ENCODE results near the gene PCF11. TPM values are rescaled to one million over a fixed set of nuclear protein-coding genes. Genes with fewer than 3 reads are reported as not detected.

Gene PCF11, protein sequence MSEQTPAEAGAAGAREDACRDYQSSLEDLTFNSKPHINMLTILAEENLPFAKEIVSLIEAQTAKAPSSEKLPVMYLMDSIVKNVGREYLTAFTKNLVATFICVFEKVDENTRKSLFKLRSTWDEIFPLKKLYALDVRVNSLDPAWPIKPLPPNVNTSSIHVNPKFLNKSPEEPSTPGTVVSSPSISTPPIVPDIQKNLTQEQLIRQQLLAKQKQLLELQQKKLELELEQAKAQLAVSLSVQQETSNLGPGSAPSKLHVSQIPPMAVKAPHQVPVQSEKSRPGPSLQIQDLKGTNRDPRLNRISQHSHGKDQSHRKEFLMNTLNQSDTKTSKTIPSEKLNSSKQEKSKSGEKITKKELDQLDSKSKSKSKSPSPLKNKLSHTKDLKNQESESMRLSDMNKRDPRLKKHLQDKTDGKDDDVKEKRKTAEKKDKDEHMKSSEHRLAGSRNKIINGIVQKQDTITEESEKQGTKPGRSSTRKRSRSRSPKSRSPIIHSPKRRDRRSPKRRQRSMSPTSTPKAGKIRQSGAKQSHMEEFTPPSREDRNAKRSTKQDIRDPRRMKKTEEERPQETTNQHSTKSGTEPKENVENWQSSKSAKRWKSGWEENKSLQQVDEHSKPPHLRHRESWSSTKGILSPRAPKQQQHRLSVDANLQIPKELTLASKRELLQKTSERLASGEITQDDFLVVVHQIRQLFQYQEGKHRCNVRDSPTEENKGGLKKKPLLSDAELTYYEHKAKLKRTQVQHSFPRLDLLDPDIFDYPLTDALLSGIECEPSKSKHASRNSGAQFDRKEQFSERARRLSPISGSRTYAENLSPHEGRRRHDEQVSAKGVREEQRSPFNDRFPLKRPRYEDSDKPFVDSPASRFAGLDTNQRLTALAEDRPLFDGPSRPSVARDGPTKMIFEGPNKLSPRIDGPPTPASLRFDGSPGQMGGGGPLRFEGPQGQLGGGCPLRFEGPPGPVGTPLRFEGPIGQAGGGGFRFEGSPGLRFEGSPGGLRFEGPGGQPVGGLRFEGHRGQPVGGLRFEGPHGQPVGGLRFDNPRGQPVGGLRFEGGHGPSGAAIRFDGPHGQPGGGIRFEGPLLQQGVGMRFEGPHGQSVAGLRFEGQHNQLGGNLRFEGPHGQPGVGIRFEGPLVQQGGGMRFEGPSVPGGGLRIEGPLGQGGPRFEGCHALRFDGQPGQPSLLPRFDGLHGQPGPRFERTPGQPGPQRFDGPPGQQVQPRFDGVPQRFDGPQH (N-terminal part only)
- total RNA-seq: 17.4 and 21.9 TPM in 2 replicates

DNA sequence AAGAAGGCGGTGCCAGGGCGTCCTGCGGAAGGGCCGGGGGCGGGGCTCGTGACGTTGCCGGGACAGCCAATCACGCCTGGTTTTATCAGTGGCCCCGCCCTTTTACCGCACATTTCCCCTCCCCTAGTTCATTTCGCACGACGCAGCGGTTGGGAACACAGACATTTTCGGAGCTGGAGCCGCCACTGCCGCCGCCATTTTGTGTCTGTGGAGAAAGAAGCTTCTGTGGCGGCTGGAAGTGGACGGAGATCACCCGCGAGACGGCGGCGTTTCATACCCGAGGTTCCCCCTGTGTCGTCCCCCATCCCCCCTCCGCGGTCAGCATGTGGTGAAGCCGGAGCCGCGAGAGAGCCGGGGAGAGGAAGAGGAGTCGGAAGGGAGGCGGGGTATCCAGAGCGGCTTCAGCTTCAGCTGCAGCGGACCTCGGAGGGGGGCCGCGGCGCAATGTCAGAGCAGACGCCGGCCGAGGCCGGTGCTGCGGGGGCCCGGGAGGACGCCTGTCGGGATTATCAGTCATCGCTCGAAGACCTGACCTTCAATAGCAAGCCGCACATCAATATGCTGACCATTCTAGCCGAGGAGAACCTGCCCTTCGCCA lies at the start of gene PCF11:
PCF11 (plus strand) TSS at position 136 of the 598 bp plus-strand sequence; CDS start at position 445, 309 bp downstream.

DNA sequence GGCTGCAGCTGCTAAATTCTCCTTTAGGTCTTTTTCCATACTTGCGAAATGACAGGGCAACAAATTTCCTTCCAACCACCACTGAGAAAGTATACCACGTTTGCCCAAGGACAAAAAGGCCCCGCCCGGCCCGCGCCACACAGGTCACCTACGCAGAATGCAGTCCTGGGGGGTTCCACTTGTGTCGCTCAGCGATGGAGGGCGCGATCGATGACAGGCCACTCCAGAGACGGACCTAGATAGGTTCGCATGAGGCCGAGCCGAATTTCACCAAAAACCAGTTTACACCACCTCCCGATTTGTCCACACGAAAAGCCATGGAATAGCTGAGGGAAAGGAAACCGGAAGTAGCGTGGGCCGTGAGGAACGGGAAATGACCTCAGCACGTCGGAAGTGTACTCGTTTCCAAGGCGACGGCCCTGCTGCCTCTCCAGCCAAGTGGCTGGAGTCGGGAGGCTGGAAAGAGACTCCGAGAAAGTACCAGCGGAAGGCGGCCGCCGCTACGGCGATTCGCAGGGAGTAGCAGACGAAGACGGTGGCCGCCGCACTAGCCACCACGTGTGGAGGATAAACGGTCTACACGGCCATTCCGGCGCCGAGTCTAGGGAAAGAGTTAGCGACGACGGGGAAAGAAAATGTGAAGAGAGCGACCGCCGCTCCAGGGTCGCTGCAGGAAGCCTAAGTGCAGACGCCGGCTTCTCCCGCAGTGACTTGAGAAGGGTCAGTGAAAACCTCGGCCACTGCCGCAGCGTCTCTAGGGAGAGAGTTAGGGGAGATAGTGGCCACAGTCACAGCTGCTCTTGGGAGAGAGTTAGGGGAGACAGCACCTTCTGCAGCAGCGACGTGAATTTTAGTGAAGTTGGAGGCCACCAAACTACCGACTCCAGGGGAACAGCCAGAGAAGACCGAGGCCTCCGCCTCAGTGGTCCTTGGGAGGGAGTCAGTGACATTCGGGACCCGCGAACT lies 36.7 kb downstream of the PCF11 start, which contains the start of gene ANKRD42:
ANKRD42 (plus strand) TSS at position 398 of the 966 bp plus-strand sequence. CDS start 959 bp downstream, outside the sequence.

Other genes starting within 250 kb of the PCF11 start
- 1.6 and 7.3 TPM in 2 replicates for gene RAB30, start 85.2 kb upstream of the PCF11 start, total RNA-seq
- 4.1 and 7.2 TPM in 2 replicates for gene ANKRD42, start 36.6 kb downstream of the PCF11 start, total RNA-seq
- gene CCDC90B, start 129.2 kb downstream of the PCF11 start, total RNA-seq: 43.4 and 45.4 TPM in 2 replicates